HAP-1 (cell line): ENCODE results near the gene PPP4R1.

ENCODE experiments used
- DNase-seq, 2 experiments: peaks; one replicate each; pipeline ENCODE4 v3.0.0-alpha.2; 2016 to 2020; ENCODE audit warnings: low spot score in 2 of 2
- H3K27me3 ChIP-seq: fragments of 250-450 bp; sonication (Bioruptor Pico); 2 replicates; pipeline ENCODE4 v1.5.1; 2020; ENCODE audit warnings: low read depth, mild to moderate bottlenecking, moderate library complexity
- H3K36me3 ChIP-seq: fragments of 250-450 bp; sonication (Bioruptor Pico); replicated peaks from 2 replicates; pipeline ENCODE4 v1.5.1; 2020; ENCODE audit warnings: mild to moderate bottlenecking
- H3K4me1 ChIP-seq: fragments of 250-450 bp; sonication (Bioruptor Pico); 2 replicates; pipeline ENCODE4 v1.5.1; 2020; ENCODE audit warnings: mild to moderate bottlenecking
- H3K4me3 ChIP-seq: fragments of 250-450 bp; sonication (Bioruptor Pico); 2 replicates; pipeline ENCODE4 v1.5.1; 2020; ENCODE audit warnings: mild to moderate bottlenecking, moderate library complexity
- H3K9me3 ChIP-seq: fragments of 250-450 bp; sonication (Bioruptor Pico); 2 replicates; pipeline ENCODE4 v1.5.1; 2020; ENCODE audit warnings: mild to moderate bottlenecking, moderate library complexity
- in situ Hi-C: fragments of 300-500 bp; cut with MboI; formaldehyde crosslinking; loops from 3 replicates; pipeline ENCODE4 v1.14.3; 2020; ENCODE audit warnings: low sequenced_read_pairs, inconsistent platforms, mixed read lengths

Gene PPP4R1

DNA sequence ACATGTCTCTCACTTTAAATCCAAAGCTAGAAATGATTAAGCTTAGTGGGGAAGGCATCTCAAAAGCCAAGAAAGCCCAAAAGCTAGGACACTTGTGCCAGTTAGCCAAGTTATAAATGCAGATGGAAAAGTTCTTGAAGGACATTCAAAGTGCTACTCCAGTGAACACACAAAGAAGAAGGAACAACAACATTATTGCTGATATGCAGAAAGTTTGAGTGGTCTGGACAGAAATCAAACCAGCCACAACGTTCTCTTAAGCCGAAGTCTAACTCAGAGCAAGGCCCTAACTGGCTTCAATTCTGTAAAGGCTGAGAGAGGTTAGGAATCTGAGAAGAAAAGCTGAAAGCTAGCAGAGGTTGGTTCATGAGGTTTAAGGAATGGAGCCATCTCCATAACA lies 49.0 kb downstream of the PPP4R1 start:
- Histone ChIP-seq H3K9me3 (no peaks in the 10 kb centered on the region), H3K4me1 (no peaks in the 10 kb centered on the region), H3K36me3 (peaks cover 46% of the 10 kb centered on the region), H3K27me3 (no peaks in the 10 kb centered on the region), H3K4me3 (no peak overlapping the region)
- in situ Hi-C loops: no loop called here
- DNase-seq: no peak

DNA sequence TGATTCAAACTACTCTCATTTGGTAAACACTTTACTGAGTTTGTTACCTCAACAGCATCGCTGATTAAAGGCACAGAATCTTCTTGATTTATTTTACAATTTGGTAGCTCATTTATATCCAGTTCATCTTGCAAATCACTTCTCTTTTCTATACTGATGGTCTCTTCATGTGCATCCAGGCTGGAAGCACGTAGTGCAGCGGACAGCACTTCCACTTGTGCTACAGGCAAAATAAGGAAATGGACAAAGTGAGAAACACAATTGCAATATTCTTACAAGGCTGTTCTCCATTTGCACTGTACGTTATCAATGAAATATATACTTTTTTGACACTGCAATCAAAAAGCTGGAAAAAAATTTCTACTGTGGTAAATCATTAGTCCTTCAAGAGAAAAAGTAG lies 51.0 kb downstream of the PPP4R1 start:
- no peak for DNase-seq
- in situ Hi-C loops: no loop called here
- H3K27me3 ChIP-seq: no peaks in the 10 kb centered on the region
- no peaks in the 10 kb centered on the region for H3K9me3 ChIP-seq
- no peaks in the 10 kb centered on the region for H3K4me1 ChIP-seq
- no peak overlapping the region for H3K4me3 ChIP-seq
- H3K36me3 ChIP-seq: peaks cover 42% of the 10 kb centered on the region

GRCh38 chr18:9562584-9562983 lies 51.8 kb downstream of the PPP4R1 start:
- peaks cover 41% of the 10 kb centered on the region for H3K36me3 ChIP-seq
- no peaks in the 10 kb centered on the region for H3K4me1 ChIP-seq
- DNase-seq: no peak
- H3K4me3 ChIP-seq: no peak overlapping the region
- H3K9me3 ChIP-seq: no peaks in the 10 kb centered on the region
- in situ Hi-C loops: no loop called here
- no peaks in the 10 kb centered on the region for H3K27me3 ChIP-seq

GRCh38 chr18:9561759-9562158 lies 52.6 kb downstream of the PPP4R1 start:
- no peaks in the 10 kb centered on the region for H3K4me1 ChIP-seq
- in situ Hi-C loops: no loop called here
- no peaks in the 10 kb centered on the region for H3K27me3 ChIP-seq
- no peak overlapping the region for H3K4me3 ChIP-seq
- peaks cover 41% of the 10 kb centered on the region for H3K36me3 ChIP-seq
- H3K9me3 ChIP-seq: no peaks in the 10 kb centered on the region
- no peak for DNase-seq

GRCh38 chr18:9559253-9559652 lies 55.1 kb downstream of the PPP4R1 start:
- H3K9me3 ChIP-seq: no peaks in the 10 kb centered on the region
- in situ Hi-C loops: no loop called here
- H3K4me3 ChIP-seq: no peak overlapping the region
- no peak for DNase-seq
- no peaks in the 10 kb centered on the region for H3K4me1 ChIP-seq
- H3K36me3 ChIP-seq: peaks cover 62% of the 10 kb centered on the region
- H3K27me3 ChIP-seq: no peaks in the 10 kb centered on the region

GRCh38 chr18:9558387-9559064 lies 55.8 kb downstream of the PPP4R1 start:
- peaks cover 66% of the 10 kb centered on the region for H3K36me3 ChIP-seq
- no peaks in the 10 kb centered on the region for H3K9me3 ChIP-seq
- H3K4me1 ChIP-seq: no peaks in the 10 kb centered on the region
- DNase-seq: no peak
- H3K4me3 ChIP-seq: no peak overlapping the region
- in situ Hi-C loops: no loop called here
- H3K27me3 ChIP-seq: no peaks in the 10 kb centered on the region

DNA sequence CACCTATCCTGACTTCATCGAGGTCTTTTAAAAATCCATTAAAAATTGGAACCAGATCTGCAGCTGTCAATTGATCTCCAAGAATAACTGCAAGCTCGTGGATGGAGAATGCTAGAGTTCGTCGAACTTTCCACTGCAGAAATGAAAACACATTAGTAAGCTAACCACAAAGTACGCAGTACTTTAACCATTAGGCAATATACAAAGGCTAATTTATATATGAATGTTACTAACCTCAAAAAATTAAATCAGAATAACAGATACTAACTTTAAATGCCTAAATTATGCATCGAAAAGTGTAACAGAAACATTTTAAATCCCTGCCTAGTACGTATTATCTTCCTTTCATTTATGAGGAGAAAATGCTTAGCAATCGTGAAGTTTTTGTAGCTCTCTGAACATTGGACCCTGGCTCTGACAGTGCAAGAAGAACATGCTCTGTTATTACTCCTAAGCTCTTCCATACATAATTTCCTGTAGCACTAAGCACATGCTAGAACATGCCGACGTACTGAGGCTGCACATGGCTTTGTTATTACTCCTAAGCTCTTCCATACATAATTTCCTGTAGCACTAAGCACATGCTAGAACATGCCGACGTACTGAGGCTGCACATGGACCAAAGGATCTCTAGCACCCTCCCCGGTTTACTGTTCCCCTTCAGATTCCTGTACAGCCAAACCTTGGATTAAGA lies 57.0 kb downstream of the PPP4R1 start:
- no peaks in the 10 kb centered on the region for H3K27me3 ChIP-seq
- no peaks in the 10 kb centered on the region for H3K4me1 ChIP-seq
- in situ Hi-C loops: no loop called here
- H3K9me3 ChIP-seq: no peaks in the 10 kb centered on the region
- no peak overlapping the region for H3K4me3 ChIP-seq
- no peak for DNase-seq
- peaks cover 66% of the 10 kb centered on the region for H3K36me3 ChIP-seq

- H3K36me3 ChIP-seq: peaks cover 84% of the 10 kb centered on the region
Measured at GRCh38 chr18:9552616-9553015, 61.7 kb downstream of the PPP4R1 start.

GRCh38 chr18:9552191-9552590 lies 62.2 kb downstream of the PPP4R1 start:
- Histone ChIP-seq H3K36me3 (peaks cover 84% of the 10 kb centered on the region), H3K9me3 (no peaks in the 10 kb centered on the region), H3K4me1 (no peaks in the 10 kb centered on the region), H3K27me3 (no peaks in the 10 kb centered on the region), H3K4me3 (no peak overlapping the region)
- in situ Hi-C loops: no loop called here
- DNase-seq: no peak

More at GRCh38 chr18:9552616-9553015, 61.7 kb downstream of the PPP4R1 start:
- H3K27me3 ChIP-seq: no peaks in the 10 kb centered on the region
- H3K4me1 ChIP-seq: no peaks in the 10 kb centered on the region
- in situ Hi-C loops: no loop called here
- no peak overlapping the region for H3K4me3 ChIP-seq
- DNase-seq: no peak
- H3K9me3 ChIP-seq: no peaks in the 10 kb centered on the region

- no peaks in the 10 kb centered on the region for H3K4me1 ChIP-seq
- in situ Hi-C loops: no loop called here
- H3K36me3 ChIP-seq: peaks cover 80% of the 10 kb centered on the region
Measured at GRCh38 chr18:9550429-9550828, 63.9 kb downstream of the PPP4R1 start.

DNA sequence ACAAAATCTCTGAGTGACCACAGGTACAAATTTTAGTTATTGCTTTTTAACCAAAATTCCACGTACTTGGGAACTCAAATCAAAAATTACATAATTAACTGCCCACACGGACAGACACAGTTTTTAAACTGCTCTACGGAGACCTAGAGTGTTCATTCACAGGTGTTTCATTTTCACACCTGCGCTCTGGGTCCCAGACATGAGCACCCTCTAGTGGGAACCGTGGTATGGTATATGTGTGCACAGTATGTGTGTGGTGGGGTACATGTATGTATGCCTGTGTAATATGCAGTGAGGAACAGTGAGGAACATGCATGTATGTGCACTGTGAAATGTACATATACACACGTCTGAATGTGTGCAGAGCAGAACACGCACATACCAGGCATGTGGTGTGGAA lies 65.0 kb downstream of the PPP4R1 start:
- no peaks in the 10 kb centered on the region for H3K9me3 ChIP-seq
- no peak overlapping the region for H3K4me3 ChIP-seq
- H3K4me1 ChIP-seq: no peaks in the 10 kb centered on the region
- in situ Hi-C loops: no loop called here
- no peaks in the 10 kb centered on the region for H3K27me3 ChIP-seq
- H3K36me3 ChIP-seq: peaks cover 71% of the 10 kb centered on the region
- no peak for DNase-seq

More at GRCh38 chr18:9550429-9550828, 63.9 kb downstream of the PPP4R1 start:
- H3K4me3 ChIP-seq: no peak overlapping the region
- DNase-seq: no peak
- H3K9me3 ChIP-seq: no peaks in the 10 kb centered on the region
- no peaks in the 10 kb centered on the region for H3K27me3 ChIP-seq

DNA sequence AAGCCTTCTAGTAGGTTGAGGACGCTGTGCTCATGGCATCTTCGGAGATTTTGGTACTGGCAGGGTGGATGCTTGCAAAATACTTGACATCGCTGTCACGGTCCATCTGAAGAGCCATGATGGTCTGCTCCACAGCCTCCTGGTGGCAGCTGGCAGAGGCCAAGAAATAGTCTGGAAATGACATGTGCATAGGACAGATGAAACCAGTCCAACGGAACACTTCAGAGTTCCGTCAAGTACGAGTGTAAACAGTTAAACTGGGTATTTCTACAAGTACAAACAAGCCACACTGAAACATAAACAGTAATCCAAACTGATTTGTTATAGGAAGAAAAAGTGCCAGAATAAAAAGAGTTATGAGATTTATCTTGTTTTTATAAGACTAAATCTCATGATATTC lies 66.6 kb downstream of the PPP4R1 start:
- peaks cover 57% of the 10 kb centered on the region for H3K36me3 ChIP-seq
- H3K27me3 ChIP-seq: no peaks in the 10 kb centered on the region
- H3K4me3 ChIP-seq: no peak overlapping the region
- DNase-seq: no peak
- no peaks in the 10 kb centered on the region for H3K4me1 ChIP-seq
- in situ Hi-C loops: no loop called here
- no peaks in the 10 kb centered on the region for H3K9me3 ChIP-seq

- peaks cover 48% of the 10 kb centered on the region for H3K36me3 ChIP-seq
- H3K4me3 ChIP-seq: no peak overlapping the region
- no peaks in the 10 kb centered on the region for H3K9me3 ChIP-seq
- in situ Hi-C loops: no loop called here
- no peak for DNase-seq
- no peaks in the 10 kb centered on the region for H3K4me1 ChIP-seq
- H3K27me3 ChIP-seq: no peaks in the 10 kb centered on the region
Measured at GRCh38 chr18:9546468-9546867, 67.9 kb downstream of the PPP4R1 start.

DNA sequence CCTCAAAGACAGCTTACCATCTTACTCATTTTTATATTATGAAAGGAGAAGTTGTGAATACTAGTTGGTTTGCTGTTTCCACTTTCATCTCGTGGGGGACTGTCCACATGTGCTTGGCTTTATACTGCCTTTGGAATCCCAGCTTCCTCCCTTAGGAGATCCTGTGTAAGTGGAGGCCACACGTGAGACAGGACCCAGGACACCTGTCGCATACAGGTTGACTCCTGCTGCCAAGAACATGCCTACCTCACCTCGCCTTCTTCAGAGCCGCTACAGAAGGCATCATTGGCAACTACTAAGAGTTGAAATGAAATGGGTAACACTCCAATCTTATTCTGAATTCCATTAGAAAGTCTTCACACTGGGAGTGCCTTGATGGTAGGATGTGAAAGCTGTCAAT lies 69.3 kb downstream of the PPP4R1 start:
- Histone ChIP-seq H3K27me3 (no peaks in the 10 kb centered on the region), H3K4me3 (no peak overlapping the region), H3K36me3 (peaks cover 38% of the 10 kb centered on the region), H3K9me3 (no peaks in the 10 kb centered on the region), H3K4me1 (no peaks in the 10 kb centered on the region)
- no peak for DNase-seq
- in situ Hi-C loops: no loop called here
